NCI-H1105 treated with DMSO at 0.1 percent for 48 hours (cell line): Measurements from ENCODE around the gene ACVRL1.

Experiments
- DNase-seq: peaks from one replicate; lab custom pipeline; 2025; lab: John Stamatoyannopoulos, UW

The ACVRL1 gene

GRCh38 chr12:51942501-51943000 lies 35.2 kb downstream of the ACVRL1 start:
- no peak for DNase-seq

- no peak for DNase-seq
Measured at GRCh38 chr12:51943346-51943745, 36.0 kb downstream of the ACVRL1 start.

DNA sequence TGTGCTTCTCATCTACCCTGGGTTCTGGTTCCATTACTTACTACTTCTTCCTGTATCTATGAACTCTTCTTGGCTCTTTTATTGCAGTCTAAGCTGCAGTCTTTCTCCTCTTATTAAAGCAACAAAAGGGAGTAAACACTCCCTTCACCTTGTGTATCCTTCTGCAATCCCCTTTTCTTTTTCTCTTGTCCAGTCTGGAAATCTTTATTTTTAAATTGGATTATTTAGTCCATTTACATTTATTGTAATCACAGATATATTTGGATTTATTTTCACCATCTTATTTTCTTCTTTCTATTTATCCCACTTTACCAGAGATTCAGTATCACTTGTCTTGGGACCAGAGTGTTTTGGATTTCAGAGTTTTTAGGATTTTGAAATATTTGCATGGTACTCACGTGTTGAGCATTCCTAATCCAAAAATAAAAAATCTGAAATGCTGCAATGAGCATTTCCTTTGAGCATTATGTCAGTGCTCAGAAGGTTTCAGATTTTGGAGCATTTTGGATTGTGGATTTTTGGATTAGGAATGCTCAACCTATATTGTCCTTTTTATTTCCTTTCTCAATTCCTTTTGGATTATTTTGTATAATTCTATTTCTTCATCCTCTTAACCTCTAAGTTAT lies 37.4 kb downstream of the ACVRL1 start:
- no peak for DNase-seq

DNA sequence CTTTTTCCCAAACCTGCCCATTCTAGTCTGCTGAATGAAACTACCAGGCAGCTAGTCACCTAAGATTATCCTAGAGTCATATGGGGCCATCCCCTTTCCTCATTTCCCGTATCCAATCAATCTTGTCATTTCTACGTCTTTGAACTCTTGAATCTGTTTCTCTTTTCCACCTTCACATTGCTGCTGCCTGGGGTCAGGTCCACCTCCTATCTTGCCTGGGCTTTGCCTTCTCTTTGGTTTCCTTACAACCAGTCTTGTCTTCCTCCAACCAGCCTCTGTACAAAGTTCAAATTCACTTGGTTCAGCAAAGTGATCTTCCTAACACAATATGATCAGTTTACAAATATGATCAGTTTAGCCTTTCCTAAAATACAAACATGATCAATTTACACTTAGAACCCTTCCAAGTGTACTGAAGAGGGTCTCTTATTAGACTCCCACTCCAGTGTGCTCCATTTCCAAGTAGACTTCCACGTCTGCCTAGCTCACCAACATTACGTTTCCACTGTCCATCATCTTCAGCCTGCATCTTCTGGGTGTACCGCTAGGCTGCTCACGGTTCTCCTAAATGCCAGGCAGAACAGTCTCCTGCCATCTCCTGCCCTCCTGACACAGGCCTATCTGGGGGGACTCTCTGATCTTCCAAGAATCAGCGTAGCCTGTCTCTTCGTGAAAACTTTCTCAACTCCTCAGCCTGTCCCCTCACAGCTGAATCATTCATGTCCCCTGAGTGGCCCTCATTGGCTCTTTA lies 40.1 kb downstream of the ACVRL1 start:
- DNase-seq: no peak

DNA sequence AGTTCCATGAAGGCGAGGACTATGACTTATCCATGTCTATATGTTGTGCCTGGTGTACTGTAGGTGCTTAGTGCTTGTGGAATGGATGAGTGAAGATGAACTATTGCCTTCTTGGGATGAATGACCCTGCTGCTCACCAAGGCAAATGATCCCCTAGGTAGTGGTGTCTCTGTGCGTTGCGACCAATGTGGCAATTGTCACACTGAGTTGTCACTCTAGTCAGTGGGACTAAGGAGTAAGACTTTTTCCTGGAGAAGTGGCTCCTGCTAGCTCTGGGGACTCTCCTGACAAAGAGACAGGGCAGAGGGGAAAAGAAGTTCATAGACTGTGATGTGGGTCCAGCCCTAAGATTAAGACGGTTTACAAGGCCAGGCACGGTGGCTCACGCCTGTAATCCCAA lies 40.8 kb downstream of the ACVRL1 start:
- DNase-seq: no peak

GRCh38 chr12:51949342-51950030 lies 42.2 kb downstream of the ACVRL1 start:
- DNase-seq: no peak

DNA sequence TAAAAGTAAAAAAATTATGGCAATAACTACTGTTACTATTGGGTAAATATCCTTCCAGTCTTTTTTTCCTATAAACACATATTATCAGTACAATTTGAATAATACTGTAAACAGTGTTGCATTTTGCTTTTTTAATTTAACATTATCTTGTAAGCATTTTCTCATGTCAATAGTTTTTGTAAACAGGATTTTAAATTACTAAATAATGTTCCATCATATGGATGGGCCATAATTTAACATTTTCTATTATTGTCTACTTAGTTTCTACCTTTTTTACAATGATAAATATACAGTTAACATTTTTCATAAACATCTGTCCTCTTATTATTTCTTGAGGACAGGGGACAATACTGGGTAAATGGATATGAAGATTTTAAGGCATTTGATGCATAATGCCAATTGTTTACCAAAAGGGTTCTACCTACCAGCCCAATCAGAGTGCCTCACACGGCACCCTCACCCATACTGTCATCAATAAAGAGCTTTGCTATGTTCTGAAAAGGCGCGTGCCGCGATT lies 43.4 kb downstream of the ACVRL1 start:
- no peak for DNase-seq

- DNase-seq: peak; percentile 74
Measured at GRCh38 chr12:51951199-51951842, 44.0 kb downstream of the ACVRL1 start, which contains the start of gene ACVR1B. Gene ACVR1B, plus strand, starts transcription at chr12:51951699. Its CDS starts 45 bp downstream, at chr12:51951744.

DNA sequence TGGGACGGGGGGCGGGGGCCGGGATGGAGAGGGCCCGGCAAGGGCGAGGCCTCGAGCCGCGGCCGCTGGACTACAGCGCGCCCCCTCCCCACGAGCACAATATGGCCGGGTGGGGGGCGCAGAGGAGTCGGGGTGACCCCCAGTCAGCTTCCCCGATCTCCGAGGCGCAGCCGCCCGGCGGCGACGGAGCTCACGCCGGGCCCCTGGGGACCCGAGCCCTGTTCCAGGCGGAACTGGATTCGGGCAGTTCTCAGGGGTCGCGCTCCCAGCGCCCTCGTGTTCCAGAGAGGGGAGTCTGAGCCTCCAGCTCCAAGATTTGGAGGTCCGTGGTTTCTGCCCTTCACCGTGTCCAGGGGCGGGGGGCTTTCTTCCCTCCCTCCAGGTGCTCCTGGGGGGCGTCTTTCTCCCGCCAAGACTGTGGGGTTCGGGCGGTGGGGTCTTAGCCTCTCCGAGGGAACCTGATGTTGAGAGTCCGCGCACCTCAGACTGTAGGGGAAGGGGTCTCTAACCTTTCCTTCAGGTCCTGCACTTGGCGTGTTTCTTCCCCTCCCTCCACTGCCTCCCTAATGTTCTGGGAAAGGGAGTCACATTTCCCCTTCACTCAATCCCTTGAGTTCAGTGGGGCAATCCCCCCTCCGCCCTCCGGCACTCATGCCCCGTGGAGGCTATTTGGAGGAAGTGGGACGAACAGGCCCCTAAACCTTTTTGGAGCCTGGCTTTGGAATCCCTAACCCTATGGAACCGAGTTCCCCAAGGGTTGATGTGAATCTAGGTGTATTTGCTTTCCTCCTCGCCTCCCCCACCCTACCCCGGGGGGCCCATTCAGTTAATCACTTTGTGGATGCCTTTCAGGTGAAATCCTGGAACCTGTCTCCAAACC lies 44.8 kb downstream of the ACVRL1 start:
- DNase-seq: no peak

DNA sequence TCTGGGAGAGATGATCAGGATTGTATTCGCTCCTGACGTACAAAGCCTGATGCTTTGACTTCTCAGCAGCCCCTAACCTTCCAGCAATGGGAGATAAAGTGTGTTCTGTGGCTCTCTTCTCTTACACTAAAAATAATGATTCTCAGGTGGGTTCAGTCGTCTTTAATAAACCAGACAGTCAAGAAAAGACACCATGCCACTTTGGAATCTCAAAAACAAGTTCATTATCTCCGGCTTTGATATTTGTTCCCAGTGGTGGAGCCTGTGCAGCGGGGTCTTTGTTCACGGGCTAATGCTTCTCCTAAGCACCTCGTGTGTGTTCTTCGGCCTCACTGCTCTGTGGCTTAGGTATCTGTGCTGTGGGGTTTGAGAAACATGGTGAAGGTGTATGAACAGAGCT lies 45.8 kb downstream of the ACVRL1 start:
- DNase-seq: no peak

DNA sequence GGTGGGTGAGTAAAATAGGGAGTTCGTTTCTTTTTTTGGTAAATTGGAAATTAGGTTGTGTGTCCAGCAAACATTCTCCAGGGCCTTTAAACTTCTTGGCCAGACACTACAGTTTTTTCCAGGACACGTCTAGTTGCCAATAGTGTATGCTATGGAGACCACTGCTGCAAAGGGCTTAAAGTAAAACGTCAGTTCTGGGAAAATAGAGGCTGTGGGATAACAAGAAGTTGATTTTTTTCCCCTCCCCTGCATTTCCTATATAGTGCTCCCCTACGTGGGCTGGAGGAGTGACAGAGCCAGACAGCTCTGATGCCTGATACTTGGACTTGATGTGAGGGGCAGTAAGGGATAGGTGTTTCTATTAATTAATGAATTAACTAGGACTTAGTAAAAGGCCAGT lies 46.6 kb downstream of the ACVRL1 start:
- DNase-seq: no peak

- DNase-seq: no peak
Measured at GRCh38 chr12:51954561-51955361, 47.5 kb downstream of the ACVRL1 start.

DNA sequence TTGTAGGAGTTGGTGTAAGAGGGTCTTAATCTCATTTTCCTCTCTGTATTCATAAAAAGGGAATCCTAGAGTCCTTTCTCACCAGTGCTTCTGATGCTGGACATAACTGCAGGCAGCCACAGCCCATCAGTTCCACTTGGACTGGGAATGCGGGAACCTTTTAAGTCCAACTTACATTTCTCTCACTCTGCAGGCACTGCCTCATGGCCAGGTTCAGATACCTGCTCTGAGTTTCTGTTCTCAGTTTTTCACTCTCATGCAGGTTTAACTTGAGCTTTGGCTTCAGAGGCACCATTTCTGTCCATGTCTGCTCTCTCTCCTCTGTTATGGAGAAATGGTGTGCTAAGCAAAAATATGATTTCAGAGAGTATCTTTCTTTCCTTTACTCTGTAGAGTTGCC lies 48.4 kb downstream of the ACVRL1 start:
- DNase-seq: no peak

GRCh38 chr12:51958542-51958941 lies 51.2 kb downstream of the ACVRL1 start:
- DNase-seq: no peak

DNA sequence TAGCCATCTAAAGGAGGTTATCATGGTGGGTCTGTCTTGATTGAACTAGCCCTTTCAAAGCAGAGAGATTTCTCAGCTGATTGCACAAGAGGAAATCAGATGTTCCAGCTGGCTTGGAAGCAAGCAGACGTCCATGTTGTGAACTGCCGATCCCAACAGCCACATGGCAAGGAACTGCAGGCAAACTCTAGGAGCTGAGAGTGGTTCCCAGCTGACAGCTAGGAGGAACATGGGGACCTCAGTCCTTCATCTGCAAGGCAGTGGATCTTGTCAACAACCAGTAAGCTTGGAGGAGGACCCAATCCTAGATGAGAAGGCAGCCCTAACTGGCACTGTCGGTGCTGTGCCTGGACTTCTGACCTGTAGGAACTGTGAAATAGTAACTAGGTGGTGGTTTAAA lies 51.9 kb downstream of the ACVRL1 start:
- DNase-seq: no peak

DNA sequence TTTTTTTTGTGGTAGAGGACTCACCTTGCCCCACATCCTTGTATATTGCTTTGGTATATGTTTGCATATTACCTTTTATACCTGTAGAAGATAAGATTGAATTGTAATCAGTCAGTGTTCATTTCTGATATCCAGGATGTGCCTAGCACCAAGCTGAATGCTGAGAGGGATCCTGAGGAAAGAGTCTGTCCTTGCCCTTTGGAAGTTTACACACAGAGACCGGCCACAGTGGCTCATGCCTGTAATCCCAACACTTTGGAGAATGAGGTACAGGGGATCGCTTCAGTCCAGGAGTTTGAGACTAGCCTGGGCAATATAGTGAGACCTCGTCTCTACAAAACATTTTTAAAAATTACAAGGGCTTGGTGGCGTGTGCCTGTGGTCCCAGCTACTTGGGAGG lies 52.6 kb downstream of the ACVRL1 start:
- no peak for DNase-seq

DNA sequence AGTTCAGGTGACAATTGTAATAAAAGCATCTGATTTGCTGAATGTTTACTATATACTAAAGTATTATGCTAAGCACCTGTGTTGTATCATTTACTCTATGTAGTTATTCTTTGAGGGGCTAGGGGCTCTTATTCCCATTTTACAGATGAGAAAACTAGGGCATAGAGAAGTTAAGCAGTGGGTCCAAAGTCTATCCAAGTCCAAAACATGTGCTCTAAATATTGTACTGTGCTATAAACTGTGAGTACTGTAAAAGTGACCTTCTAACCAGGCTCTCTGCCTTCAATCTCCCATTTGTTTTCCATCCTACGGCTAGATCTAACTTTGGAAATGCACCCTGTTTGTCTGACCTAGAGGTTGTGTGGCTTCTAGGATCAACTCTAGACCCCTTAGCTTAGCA lies 53.2 kb downstream of the ACVRL1 start:
- DNase-seq: no peak

DNA sequence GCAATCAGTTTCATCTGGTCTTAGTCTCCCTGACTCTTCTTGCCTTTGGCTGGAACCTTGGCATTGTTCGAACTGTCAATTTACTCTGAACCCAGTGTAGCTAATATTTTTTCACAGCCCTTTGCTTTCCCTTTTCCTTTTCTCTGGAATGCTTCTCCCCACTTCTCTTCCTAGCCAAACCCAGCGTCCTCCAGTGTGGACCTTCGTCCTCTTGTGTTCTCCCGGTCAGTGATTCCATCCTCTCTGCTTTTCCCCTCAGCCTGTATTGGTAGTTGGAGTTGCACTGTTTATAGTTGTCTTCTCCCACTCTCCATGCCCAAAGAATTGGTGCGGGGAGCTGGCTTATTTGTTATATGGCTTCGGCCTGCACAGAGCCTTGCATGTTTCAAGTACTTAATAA lies 53.6 kb downstream of the ACVRL1 start:
- no peak for DNase-seq

DNA sequence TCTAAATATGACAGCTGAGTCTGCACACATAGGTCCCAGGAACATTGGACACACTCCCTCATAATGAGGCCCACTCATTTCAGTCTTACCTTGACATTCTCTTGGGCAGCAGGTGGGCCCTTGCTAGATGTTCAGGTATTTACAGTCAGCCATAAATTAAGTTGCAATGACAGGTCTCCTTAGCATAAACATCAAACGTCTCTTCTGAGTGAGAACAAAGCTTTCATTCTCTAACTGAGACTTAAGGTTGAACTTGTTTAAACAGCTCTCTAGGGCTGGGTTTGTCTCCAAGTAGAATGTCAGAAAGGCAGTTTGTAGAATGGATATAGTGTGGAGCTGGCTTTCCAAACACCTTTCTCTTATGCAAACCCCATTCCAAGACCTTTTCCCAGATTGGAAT lies 54.5 kb downstream of the ACVRL1 start:
- no peak for DNase-seq

- DNase-seq: no peak
Measured at GRCh38 chr12:51962737-51963136, 55.4 kb downstream of the ACVRL1 start.
